Stimulated activated CD8-positive, alpha-beta memory T cell treated with anti-CD3 and anti-CD28 coated beads, Interleukin-15, amount 100 ng/mL, for 24 hours (primary cell): ENCODE results near the gene COL23A1.

ENCODE experiments used
- DNase-seq: peaks from one replicate; pipeline ENCODE4 v3.0.0-alpha.2; 2020; ENCODE audit warnings: low read depth

The COL23A1 gene

GRCh38 chr5:178590141-178590923, at the start of gene COL23A1:
COL23A1 (minus strand) TSS chr5:178590393.
- DNase-seq = no peak

GRCh38 chr5:178637356-178638074, 47.3 kb upstream of the COL23A1 start:
- DNase-seq = no peak

GRCh38 chr5:178632285-178632684, 42.1 kb upstream of the COL23A1 start:
- no peak for DNase-seq

- DNase-seq = no peak
Measured at GRCh38 chr5:178630951-178631350, 40.8 kb upstream of the COL23A1 start.

- DNase-seq = no peak
Measured at GRCh38 chr5:178630475-178630930, 40.3 kb upstream of the COL23A1 start.

GRCh38 chr5:178627259-178627598, 37.0 kb upstream of the COL23A1 start:
- DNase-seq = no peak

GRCh38 chr5:178626484-178627258, 36.5 kb upstream of the COL23A1 start, which contains the start of gene CLK4:
CLK4 (minus strand) TSS chr5:178627050; CDS start chr5:178623416, 3,634 bp downstream.
- DNase-seq = peak; percentile 97

GRCh38 chr5:178625679-178626483, 35.7 kb upstream of the COL23A1 start:
- no peak for DNase-seq

GRCh38 chr5:178624631-178625546, 34.7 kb upstream of the COL23A1 start:
- no peak for DNase-seq

GRCh38 chr5:178622679-178623247, 32.6 kb upstream of the COL23A1 start:
- DNase-seq = no peak

GRCh38 chr5:178619390-178619789, 29.2 kb upstream of the COL23A1 start:
- DNase-seq = no peak

- no peak for DNase-seq
Measured at GRCh38 chr5:178612299-178612698, 22.1 kb upstream of the COL23A1 start.

GRCh38 chr5:178606269-178606668, 16.1 kb upstream of the COL23A1 start:
- no peak for DNase-seq

- no peak for DNase-seq
Measured at GRCh38 chr5:178605788-178606187, 15.6 kb upstream of the COL23A1 start.

- DNase-seq = no peak
Measured at GRCh38 chr5:178602752-178603151, 12.6 kb upstream of the COL23A1 start.

GRCh38 chr5:178595750-178596149, 5.6 kb upstream of the COL23A1 start:
- no peak for DNase-seq

GRCh38 chr5:178595150-178595549, 5.0 kb upstream of the COL23A1 start:
- no peak for DNase-seq

GRCh38 chr5:178590924-178591423, 781 bp upstream of the COL23A1 start:
- no peak for DNase-seq

GRCh38 chr5:178589180-178590140, 733 bp downstream of the COL23A1 start:
- DNase-seq = no peak
